Neutrophil (primary cell): ENCODE data around the gene EGLN3.
"Not testable (repeated sequence)": the region's sequence is repeated elsewhere in the genome, so short reads cannot be mapped to it uniquely, and the experiment has no call there.

Source experiments
- H3K27ac ChIP-seq: fragments of 200-600 bp; sonication (generic); 2 replicates; pipeline ENCODE4 v1.5.1; 2016; ENCODE audit warnings: mild to moderate bottlenecking, moderate library complexity
- H3K27me3 ChIP-seq: fragments of 200-600 bp; sonication (generic); 2 replicates; pipeline ENCODE4 v1.6.0; 2016; ENCODE audit warnings: mild to moderate bottlenecking
- H3K36me3 ChIP-seq: fragments of 200-600 bp; sonication (generic); 2 replicates; pipeline ENCODE4 v1.5.1; 2017
- H3K4me1 ChIP-seq, 2 experiments: fragments of 200-600 bp in 1 of 2; sonication (generic) in 1 of 2; 1 replicate in 1 of 2; 2 replicates in 1 of 2; pipeline versions ENCODE4 v1.5.1 to v1.6.1; 2013 to 2016; ENCODE audit warnings: low read depth in 1 of 2, low read length in 1 of 2, mild to moderate bottlenecking in 1 of 2, moderate library complexity in 1 of 2; ENCODE audit not compliant: control insufficient read depth in 1 of 2, insufficient read depth in 1 of 2
- H3K4me3 ChIP-seq, 2 experiments: fragments of 200-600 bp in 1 of 2; sonication (generic) in 1 of 2; 1 replicate in 1 of 2; 2 replicates in 1 of 2; pipeline ENCODE4 v1.5.1; 2013 to 2016; ENCODE audit warnings: low read depth in 1 of 2, low read length in 1 of 2, mild to moderate bottlenecking in 1 of 2, moderate library complexity in 1 of 2
- H3K9me3 ChIP-seq: fragments of 200-600 bp; sonication (generic); 2 replicates; pipeline ENCODE4 v1.5.1; 2016
- CTCF ChIP-seq: fragments of 200-600 bp; sonication (generic); IDR thresholded peaks from 2 replicates; pipeline ENCODE4 v1.5.1; 2016; ENCODE audit warnings: antibody characterized with exemption

Gene EGLN3

GRCh38 chr14:33929799-33930408 lies 21.0 kb downstream of the EGLN3 start:
- TF ChIP-seq CTCF = no peak
- no peak overlapping the region for H3K4me3 ChIP-seq
- H3K27ac ChIP-seq = no peak overlapping the region
- H3K4me1 ChIP-seq = no peaks in the 10 kb centered on the region
- no peaks in the 10 kb centered on the region for H3K9me3 ChIP-seq
- H3K27me3 ChIP-seq = no peaks in the 10 kb centered on the region
- H3K36me3 ChIP-seq = no peaks in the 10 kb centered on the region

- no peak overlapping the region for H3K27ac ChIP-seq
- no peaks in the 10 kb centered on the region for H3K9me3 ChIP-seq
- H3K4me1 ChIP-seq = no peaks in the 10 kb centered on the region
- H3K4me3 ChIP-seq = no peak overlapping the region
- no peaks in the 10 kb centered on the region for H3K27me3 ChIP-seq
- TF ChIP-seq CTCF = no peak
- H3K36me3 ChIP-seq = no peaks in the 10 kb centered on the region
These were observed 22.0 kb downstream of the EGLN3 start for GRCh38 chr14:33928895-33929294.

- H3K36me3 ChIP-seq = no peaks in the 10 kb centered on the region
- no peak overlapping the region for H3K4me3 ChIP-seq
- no peak for TF ChIP-seq CTCF
- no peaks in the 10 kb centered on the region for H3K9me3 ChIP-seq
- H3K27me3 ChIP-seq = no peaks in the 10 kb centered on the region
- H3K4me1 ChIP-seq = no peaks in the 10 kb centered on the region
- H3K27ac ChIP-seq = no peak overlapping the region
These were observed 22.9 kb downstream of the EGLN3 start for GRCh38 chr14:33927944-33928343.

- H3K27me3 ChIP-seq = not testable (repeated sequence)
These were observed 23.9 kb downstream of the EGLN3 start for GRCh38 chr14:33926967-33927366.

GRCh38 chr14:33925946-33926345 lies 24.9 kb downstream of the EGLN3 start:
- no peak overlapping the region for H3K27ac ChIP-seq
- H3K4me1 ChIP-seq = no peaks in the 10 kb centered on the region
- H3K9me3 ChIP-seq = no peaks in the 10 kb centered on the region
- H3K36me3 ChIP-seq = no peaks in the 10 kb centered on the region
- no peak for TF ChIP-seq CTCF
- H3K27me3 ChIP-seq = no peaks in the 10 kb centered on the region
- no peak overlapping the region for H3K4me3 ChIP-seq

More at GRCh38 chr14:33926967-33927366, 23.9 kb downstream of the EGLN3 start:
- H3K9me3 ChIP-seq, H3K27ac ChIP-seq, H3K4me1 ChIP-seq, H3K36me3 ChIP-seq, H3K4me3 ChIP-seq: not testable (repeated sequence)

- no peak overlapping the region for H3K4me3 ChIP-seq
- no peak for TF ChIP-seq CTCF
- no peaks in the 10 kb centered on the region for H3K27me3 ChIP-seq
- H3K27ac ChIP-seq = no peak overlapping the region
- no peaks in the 10 kb centered on the region for H3K4me1 ChIP-seq
- no peaks in the 10 kb centered on the region for H3K9me3 ChIP-seq
- no peaks in the 10 kb centered on the region for H3K36me3 ChIP-seq
These were observed 25.6 kb downstream of the EGLN3 start for GRCh38 chr14:33925235-33925634.
